OCI-LY1 (cell line): ENCODE results near the gene GCLC.

Experiments used
- H2AFZ ChIP-seq: fragments of 200-600 bp; sonication (generic), shearing (Covaris generic); 2 replicates; pipeline ENCODE4 v1.6.0; 2014; ENCODE audit warnings: antibody characterized with exemption, mild to moderate bottlenecking, low read length
- H3F3A ChIP-seq: fragments of 200-600 bp; sonication (generic), shearing (Covaris generic); 2 replicates; pipeline ENCODE4 v1.6.0; 2014; ENCODE audit warnings: mild to moderate bottlenecking, antibody characterized with exemption, low read length, moderate library complexity; ENCODE audit not compliant: insufficient read depth
- H3K27ac ChIP-seq: fragments of 200-600 bp; sonication (generic); 2 replicates; pipeline ENCODE4 v1.5.1; 2014; ENCODE audit warnings: low read length, mixed run types, mild to moderate bottlenecking, low read depth; ENCODE audit not compliant: poor library complexity, severe bottlenecking
- H3K27me3 ChIP-seq: fragments of 200-600 bp; sonication (generic); 2 replicates; pipeline ENCODE4 v1.6.0; 2014; ENCODE audit warnings: antibody characterized with exemption, mild to moderate bottlenecking, low read length, moderate library complexity; ENCODE audit not compliant: insufficient read depth
- H3K36me3 ChIP-seq: fragments of 200-600 bp; sonication (generic); 2 replicates; pipeline ENCODE4 v1.6.1; 2014; ENCODE audit warnings: mild to moderate bottlenecking, antibody characterized with exemption, low read length, moderate library complexity, mixed read lengths; ENCODE audit not compliant: insufficient read depth
- H3K4me1 ChIP-seq: fragments of 200-600 bp; sonication (generic); 2 replicates; pipeline ENCODE4 v1.5.1; 2014; ENCODE audit warnings: mild to moderate bottlenecking, low read length, moderate library complexity; ENCODE audit not compliant: insufficient read depth, severe bottlenecking
- H3K4me2 ChIP-seq: fragments of 200-600 bp; sonication (generic), shearing (Covaris generic); 2 replicates; pipeline ENCODE4 v1.6.1; 2014; ENCODE audit warnings: low read length
- H3K4me3 ChIP-seq: fragments of 200-600 bp; sonication (generic); 2 replicates; pipeline ENCODE4 v1.5.1; 2014; ENCODE audit warnings: low read length, low read depth, mild to moderate bottlenecking, mixed read lengths; ENCODE audit not compliant: poor library complexity, severe bottlenecking
- H3K79me2 ChIP-seq: fragments of 200-600 bp; shearing (Covaris generic); 2 replicates; pipeline ENCODE4 v1.6.1; 2016; ENCODE audit warnings: mixed run types, low read length, mixed read lengths; ENCODE audit not compliant: insufficient read depth
- H3K9ac ChIP-seq: fragments of 200-600 bp; sonication (generic), shearing (Covaris generic); 2 replicates; pipeline ENCODE4 v1.6.1; 2014; ENCODE audit warnings: mild to moderate bottlenecking, low read length, mixed read lengths
- H3K9me2 ChIP-seq: fragments of 200-600 bp; sonication (generic), shearing (Covaris generic); 2 replicates; pipeline ENCODE4 v1.6.1; 2014; ENCODE audit warnings: low read depth, mild to moderate bottlenecking, low read length, mixed read lengths
- H3K9me3 ChIP-seq: fragments of 200-600 bp; shearing (Covaris generic); 2 replicates; pipeline ENCODE4 v1.6.1; 2014; ENCODE audit warnings: low read length, mixed read lengths
- H4K20me1 ChIP-seq: fragments of 200-600 bp; sonication (generic), shearing (Covaris generic); 2 replicates; pipeline ENCODE4 v1.6.0; 2016; ENCODE audit warnings: mild to moderate bottlenecking, low read length; ENCODE audit not compliant: insufficient read depth
- CTCF ChIP-seq: fragments of 200-600 bp; sonication (generic), shearing (Covaris generic); IDR thresholded peaks from 2 replicates; pipeline ENCODE4 v1.5.1; 2017; ENCODE audit warnings: mild to moderate bottlenecking, antibody characterized with exemption, low read length, moderate library complexity, mixed read lengths
- EZH2 ChIP-seq: fragments of 200-600 bp; sonication (generic), shearing (Covaris generic); IDR thresholded peaks from 2 replicates; pipeline ENCODE4 v1.8.0; 2017; ENCODE audit warnings: borderline replicate concordance, mixed run types, mild to moderate bottlenecking, antibody characterized with exemption, low read length, moderate library complexity, mixed read lengths

GCLC gene

GRCh38 chr6:53469163-53469562, 75.7 kb downstream of the GCLC start:
- Histone ChIP-seq H3K9me2 (no peaks in the 10 kb centered on the region), H3K4me1 (no peaks in the 10 kb centered on the region), H3K4me2 (no peak overlapping the region)

GRCh38 chr6:53466257-53466656, 78.6 kb downstream of the GCLC start:
- H3K9me3 ChIP-seq: no peaks in the 10 kb centered on the region
- H3K27ac ChIP-seq: no peak overlapping the region
- no peaks in the 10 kb centered on the region for H3K79me2 ChIP-seq
- TF ChIP-seq CTCF: no peak
- TF ChIP-seq EZH2: no peak
- H3K36me3 ChIP-seq: no peaks in the 10 kb centered on the region
- no peaks in the 10 kb centered on the region for H3K9me2 ChIP-seq
- H3K4me1 ChIP-seq: peaks cover 3% of the 10 kb centered on the region
- no peaks in the 10 kb centered on the region for H3K27me3 ChIP-seq
- H4K20me1 ChIP-seq: no peaks in the 10 kb centered on the region
- no peak overlapping the region for H3K4me3 ChIP-seq
- no peak overlapping the region for H2AFZ ChIP-seq
- no peak overlapping the region for H3K4me2 ChIP-seq
- H3K9ac ChIP-seq: no peak overlapping the region
- H3F3A ChIP-seq: no peaks in the 10 kb centered on the region

More at GRCh38 chr6:53469163-53469562, 75.7 kb downstream of the GCLC start:
- Histone ChIP-seq H3F3A (no peaks in the 10 kb centered on the region), H2AFZ (no peak overlapping the region), H3K79me2 (no peaks in the 10 kb centered on the region), H3K36me3 (no peaks in the 10 kb centered on the region), H3K9me3 (no peaks in the 10 kb centered on the region), H3K4me3 (no peak overlapping the region), H4K20me1 (no peaks in the 10 kb centered on the region), H3K9ac (no peak overlapping the region), H3K27me3 (no peaks in the 10 kb centered on the region), H3K27ac (no peak overlapping the region)
- TF ChIP-seq EZH2: no peak
- TF ChIP-seq CTCF: no peak

- Histone ChIP-seq H4K20me1 (no peaks in the 10 kb centered on the region), H3K4me3 (no peak overlapping the region), H3K27me3 (no peaks in the 10 kb centered on the region), H3K9ac (no peak overlapping the region), H3F3A (no peaks in the 10 kb centered on the region), H3K27ac (no peak overlapping the region), H3K4me2 (no peak overlapping the region), H3K79me2 (no peaks in the 10 kb centered on the region), H3K9me2 (no peaks in the 10 kb centered on the region), H2AFZ (no peak overlapping the region), H3K9me3 (no peaks in the 10 kb centered on the region), H3K36me3 (no peaks in the 10 kb centered on the region), H3K4me1 (peaks cover 7% of the 10 kb centered on the region)
- TF ChIP-seq CTCF: no peak
These were observed 79.2 kb downstream of the GCLC start for GRCh38 chr6:53465732-53466131.
